GM19238 (cell line): Measurements from ENCODE around the gene GALNT14.

Source experiments
- DNase-seq: peaks from one replicate; pipeline ENCODE4 v3.0.0; 2011; ENCODE audit warnings: low spot score; ENCODE audit not compliant: insufficient read length

GALNT14 gene

DNA sequence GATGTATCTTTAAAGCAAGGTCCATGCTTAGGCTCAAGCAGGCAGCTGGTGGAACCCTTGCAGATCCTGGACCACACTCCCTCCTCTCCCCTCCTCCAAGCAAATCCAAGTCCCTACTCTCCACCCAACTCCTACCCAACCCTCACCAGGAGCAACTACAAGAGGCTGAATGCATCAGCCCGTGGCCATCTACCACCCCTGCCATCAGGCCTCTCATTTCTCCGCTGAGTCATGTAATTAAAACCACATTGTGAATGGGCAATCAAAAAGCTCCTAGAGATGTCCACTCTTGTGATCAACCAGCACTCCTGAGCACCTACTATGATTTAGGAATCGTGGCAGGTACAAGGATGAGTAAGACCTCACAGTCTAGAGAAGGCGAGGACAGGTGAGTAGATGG is 188.8 kb downstream of the GALNT14 start:
- DNase-seq, result no peak

- DNase-seq, result no peak
Measured at GRCh38 chr2:30948857-30949256, 189.4 kb downstream of the GALNT14 start.

DNA sequence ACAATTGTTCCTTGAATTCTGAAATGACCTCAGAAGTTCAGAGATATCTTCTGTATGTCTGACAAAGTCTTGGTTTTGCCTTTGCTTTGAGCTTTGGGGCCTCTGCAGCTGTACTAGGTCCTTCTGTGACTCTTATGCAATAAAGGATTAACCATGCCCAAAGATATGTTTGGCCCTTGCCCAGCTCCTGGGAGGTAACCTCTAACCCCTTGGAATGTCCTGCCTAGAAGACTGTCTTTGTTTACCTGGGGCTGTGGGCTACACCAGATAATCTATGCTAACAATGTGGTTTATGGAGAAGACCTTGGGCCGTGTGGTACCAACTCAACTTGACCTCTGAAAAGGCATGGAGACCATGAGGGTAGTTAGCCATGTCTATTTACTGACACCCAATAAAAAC is 190.1 kb downstream of the GALNT14 start:
- DNase-seq, result no peak

DNA sequence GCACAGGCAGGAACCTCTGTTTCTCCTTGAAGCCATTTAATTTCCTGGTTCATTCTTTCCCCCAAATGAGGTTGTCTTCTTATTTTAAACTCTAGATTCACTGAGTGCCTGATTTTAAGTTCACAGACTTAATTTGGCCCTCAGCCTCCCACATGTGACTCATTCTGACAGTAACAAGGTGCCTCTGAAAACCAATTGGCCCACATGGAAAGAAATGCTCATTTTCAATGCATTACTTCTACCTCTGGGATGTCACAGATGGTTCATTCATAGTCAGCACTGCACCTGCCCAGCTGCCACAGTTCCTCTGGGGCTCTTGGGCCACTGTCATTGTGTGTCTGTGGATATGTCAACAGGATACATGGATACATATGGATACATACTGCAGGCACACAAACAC is 190.6 kb downstream of the GALNT14 start:
- DNase-seq, result no peak

DNA sequence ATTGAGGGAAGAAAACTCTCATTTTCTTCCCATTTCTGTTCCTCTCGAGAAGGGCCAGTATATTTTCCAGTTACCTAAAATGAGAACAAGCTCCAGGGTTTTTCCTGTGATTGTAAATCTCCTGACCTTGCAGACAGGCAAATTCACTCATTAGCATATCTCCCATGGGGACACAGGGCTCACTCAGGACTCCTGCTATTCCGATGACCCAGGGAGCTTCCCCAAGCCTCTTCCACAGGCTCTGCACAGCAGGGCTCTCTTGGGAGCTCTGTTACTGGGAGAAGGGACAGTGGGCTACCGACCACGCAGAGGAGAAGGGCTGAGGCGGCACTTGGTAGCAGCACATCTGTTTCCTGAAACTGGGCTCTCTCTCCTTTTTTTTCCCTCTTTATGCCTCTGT is 195.8 kb downstream of the GALNT14 start:
- DNase-seq, result no peak

- no peak for DNase-seq
Measured at GRCh38 chr2:30940839-30941238, 197.4 kb downstream of the GALNT14 start.

DNA sequence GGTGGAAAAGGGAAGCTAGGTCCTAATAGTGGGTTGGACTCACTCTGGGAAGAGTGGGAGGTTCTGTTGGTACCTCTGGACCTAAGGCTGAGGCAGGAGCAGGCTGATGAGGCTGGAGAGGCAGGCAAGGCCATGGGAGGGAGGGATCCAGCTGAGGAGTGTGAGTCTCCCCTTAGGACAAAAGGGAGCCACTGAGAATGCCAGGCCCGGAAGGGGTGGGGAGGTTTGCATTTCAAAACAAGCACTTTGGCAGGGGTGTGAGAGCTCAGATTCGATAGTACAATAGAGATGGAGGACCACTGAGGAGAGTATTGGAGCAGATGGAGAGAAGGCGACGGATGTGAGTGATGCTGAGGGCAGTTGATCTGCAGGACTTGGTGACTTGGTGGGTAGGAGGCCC is 198.9 kb downstream of the GALNT14 start:
- no peak for DNase-seq

DNA sequence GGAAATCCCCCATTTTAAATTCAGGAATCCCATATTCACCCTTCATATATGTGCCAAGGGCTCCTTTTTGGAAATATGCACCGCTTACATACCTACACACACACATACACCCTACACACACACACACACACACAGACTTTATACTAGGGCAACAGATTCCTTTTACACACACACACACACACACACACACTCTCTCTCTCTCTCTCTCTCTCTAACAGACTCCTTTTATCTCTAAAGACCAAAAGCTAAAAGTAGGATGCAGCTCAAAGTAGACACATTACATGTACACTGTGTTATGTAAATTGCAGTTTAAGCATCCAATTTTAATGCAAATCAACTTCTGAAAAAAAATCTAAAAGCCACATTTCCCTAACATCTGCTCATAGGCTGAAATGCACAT is 200.0 kb downstream of the GALNT14 start:
- DNase-seq, result no peak

GRCh38 chr2:30936977-30937376 is 201.3 kb downstream of the GALNT14 start:
- DNase-seq, result no peak

GRCh38 chr2:30935795-30936194 is 202.4 kb downstream of the GALNT14 start:
- DNase-seq, result no peak

DNA sequence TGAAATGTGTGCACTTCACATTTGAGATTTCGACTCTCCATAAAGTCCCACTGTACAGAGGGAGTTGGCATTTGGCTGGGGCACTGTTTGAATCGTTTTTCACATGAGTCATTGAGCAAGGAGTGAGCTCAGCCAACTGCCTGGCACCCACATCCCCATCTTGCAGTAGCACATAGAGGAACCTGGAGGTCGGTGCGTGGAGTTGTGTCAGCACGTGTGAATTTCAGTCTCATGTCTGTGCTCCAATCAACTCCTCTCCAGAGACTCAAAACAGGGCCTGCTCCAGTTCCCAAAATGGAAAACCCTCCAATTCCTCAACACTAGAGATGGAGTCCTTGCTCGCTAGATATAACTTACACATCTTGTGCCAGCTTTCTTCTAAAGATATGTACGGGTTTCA is 204.2 kb downstream of the GALNT14 start:
- no peak for DNase-seq

GRCh38 chr2:30933496-30933895 is 204.7 kb downstream of the GALNT14 start:
- DNase-seq, result no peak

DNA sequence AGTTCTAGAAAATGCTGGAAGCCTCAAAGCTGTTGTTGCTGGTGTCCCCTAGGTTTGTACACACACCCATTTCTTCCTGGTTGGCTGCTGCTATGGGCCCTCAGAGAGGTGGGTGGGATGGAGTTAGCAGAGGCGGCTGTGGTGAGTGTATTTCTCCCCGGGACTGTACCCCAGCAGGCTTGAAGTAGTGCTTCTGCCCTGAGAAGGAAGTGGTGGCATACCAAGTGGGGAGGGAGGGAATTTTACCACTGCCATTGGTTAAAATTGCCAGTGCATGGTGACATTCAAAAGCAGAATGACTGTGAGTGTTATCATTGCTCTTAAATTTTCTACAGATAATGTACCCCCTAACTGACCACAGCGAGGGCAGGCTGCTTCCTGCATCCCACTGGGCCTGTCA is 205.4 kb downstream of the GALNT14 start:
- DNase-seq, result no peak

GRCh38 chr2:30931841-30932407 is 206.3 kb downstream of the GALNT14 start:
- DNase-seq, result no peak

DNA sequence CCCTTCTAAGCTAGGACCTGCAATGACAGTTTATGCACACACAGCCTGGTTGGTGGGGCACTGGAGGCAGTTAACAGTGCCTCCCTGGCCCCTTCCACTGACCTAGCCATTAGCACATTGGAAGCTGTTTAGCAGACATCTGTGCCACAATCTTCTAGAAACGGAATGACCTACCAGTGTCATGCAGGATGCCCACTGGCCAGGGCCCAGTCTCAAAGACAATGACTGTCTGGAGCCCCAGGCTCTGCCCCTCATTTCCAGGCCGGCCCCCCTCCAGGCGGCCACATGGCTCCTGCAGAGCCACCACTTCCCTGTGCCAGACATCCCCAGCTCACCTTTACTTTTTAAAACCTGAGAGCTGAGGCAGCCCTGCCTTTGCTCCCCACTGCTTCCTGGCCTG is 207.5 kb downstream of the GALNT14 start:
- no peak for DNase-seq

DNA sequence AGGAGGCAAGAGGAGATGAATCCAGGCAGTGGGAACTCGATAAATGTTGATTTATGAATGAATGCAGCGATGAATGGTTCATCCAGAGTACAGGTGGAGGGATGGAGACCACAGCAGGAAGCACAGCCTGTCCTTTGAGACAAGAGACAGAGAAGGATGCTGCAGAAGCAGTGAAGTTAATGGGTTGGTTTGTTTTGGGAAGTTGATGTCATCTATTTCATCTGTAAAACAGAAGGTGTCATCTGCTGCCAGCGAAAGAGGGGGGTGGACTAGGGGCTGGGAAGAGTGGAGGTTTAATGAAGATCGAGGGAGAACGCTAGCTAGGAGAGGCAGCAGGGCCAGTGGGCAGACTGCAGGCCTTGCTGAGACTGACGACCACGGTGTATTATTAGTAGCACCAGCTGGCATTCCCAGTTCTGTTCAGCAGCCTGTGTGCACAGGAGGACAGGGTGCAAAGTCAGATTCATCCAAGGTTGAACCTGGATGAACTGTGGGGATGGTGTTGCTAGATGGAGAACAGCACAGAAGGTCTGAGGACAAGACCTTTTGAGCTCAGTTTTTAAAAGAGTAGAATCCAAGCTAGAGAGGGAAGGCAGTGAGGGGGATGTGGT is 210.7 kb downstream of the GALNT14 start:
- no peak for DNase-seq

DNA sequence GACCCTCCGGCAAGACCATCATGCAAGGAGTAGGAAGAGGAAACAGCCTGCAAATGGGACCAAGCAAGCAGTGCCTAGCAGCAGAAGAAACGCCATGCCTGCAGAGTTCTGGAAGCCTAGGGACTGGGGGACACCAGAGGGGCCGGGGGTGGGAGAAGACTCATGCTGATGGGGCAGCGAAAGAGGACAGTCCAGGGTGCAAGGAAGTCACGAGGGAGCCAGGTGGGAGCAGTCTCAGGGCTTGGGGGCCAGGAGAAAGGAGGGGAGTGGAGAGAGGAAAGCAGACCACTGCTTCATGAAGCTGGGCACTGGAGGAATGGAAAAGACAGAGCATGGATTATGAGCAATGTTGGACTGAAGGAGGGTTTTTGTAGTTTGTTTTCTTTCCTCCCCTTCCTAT is 211.6 kb downstream of the GALNT14 start:
- DNase-seq, result no peak

DNA sequence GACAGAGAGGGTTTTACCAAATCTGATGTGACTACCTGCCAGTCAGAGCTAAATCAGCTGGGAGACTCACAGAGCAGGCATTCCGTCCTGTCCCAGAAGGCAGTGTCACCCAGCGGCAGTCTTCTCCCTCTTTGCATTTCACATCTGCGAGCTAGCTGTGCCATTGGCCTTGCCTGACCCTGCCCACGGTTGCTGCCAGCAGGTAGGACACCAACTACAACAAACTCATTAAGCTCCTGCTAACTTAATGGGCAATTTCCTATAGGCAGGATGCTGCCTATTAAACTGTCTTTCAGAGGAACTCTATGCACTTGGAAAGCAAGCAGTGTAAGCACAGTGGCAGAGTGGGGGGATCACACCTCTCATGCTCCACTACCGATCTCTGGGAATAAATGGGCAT is 214.6 kb downstream of the GALNT14 start:
- no peak for DNase-seq

DNA sequence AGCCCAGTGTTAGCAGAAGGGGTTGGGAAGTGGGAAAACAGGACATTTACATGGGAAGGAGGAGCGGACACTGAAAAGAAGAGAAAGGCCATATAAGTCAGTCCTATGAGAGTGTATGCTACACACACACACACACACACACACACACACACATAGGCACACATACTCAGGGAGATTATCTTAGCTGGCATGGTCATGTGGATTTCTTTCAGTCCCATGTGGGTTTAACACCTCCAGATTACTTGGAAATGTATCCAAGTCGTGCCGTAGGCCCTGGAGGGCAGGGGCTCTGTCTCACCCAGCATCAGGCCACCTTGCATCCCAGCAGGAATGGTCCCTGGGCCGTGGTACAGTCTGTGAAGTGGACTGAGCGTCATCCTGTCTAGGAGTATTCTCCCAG is 217.7 kb downstream of the GALNT14 start:
- no peak for DNase-seq

- DNase-seq, result no peak
Measured at GRCh38 chr2:30915486-30915885, 222.8 kb downstream of the GALNT14 start.

GRCh38 chr2:30914456-30914855 is 223.8 kb downstream of the GALNT14 start:
- no peak for DNase-seq

GRCh38 chr2:30912056-30912455 is 226.2 kb downstream of the GALNT14 start:
- no peak for DNase-seq

DNA sequence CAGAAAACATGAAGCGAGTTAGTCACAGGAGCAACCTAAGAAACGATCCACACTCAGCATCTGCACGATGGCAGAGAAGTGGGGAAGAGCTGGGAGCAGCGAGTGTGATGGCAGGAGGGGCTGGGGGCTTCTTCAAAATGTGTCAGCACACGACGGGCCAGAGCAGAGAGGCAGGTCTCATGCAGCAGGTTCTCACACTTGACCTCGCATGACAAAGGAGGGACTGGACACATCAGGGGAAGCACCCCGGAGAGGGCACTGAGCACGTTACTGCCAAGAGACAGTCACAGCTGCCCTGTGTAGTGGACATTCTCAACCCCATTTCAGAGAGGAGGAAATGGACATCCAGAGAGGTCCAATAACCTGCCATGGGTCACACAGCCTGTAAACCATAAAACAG is 226.9 kb downstream of the GALNT14 start:
- no peak for DNase-seq

GRCh38 chr2:30910686-30911085 is 227.6 kb downstream of the GALNT14 start:
- DNase-seq, result no peak
